IMR-90 (cell line): ENCODE data around the gene CRIM1. TPM values are rescaled to one million over a fixed set of nuclear protein-coding genes. Genes with fewer than 3 reads are reported as not detected.
A peak's percentile ranks its signal among the peaks of the same experiment; 100 is the strongest.

Source experiments
- ATAC-seq: fragments of 200-7000 bp; cut with Tn5 transposase; 2 replicates; pipeline ENCODE4 v1.9.1; 2020; ENCODE audit warnings: low read depth, mild to moderate bottlenecking, moderate library complexity
- BruUV-seq: library from RNA; stranded (reverse); fragments of 400-500 nt; replicated peaks from 2 replicates; lab custom pipeline; 2021; lab: Mats Ljungman, UMichigan
- CTCF ChIA-PET: fragments of 300-600 bp; formaldehyde crosslinking; extraction: SDS; loops from one replicate; lab custom pipeline; 2021; ENCODE audit warnings: antibody characterized with exemption; lab: Yijun Ruan, JAX
- POLR2A ChIA-PET: fragments of 300-600 bp; sonication (Branson Sonifier 250); formaldehyde crosslinking; loops from one replicate; lab custom pipeline; 2022; ENCODE audit warnings: antibody characterized with exemption; ENCODE audit not compliant: unreplicated experiment; lab: Charles Lee
- DNase-seq: peaks from one replicate; pipeline ENCODE4 v3.0.0; 2013
- H2AFZ ChIP-seq: replicated peaks from 2 replicates; pipeline ENCODE3; 2013; ENCODE audit warnings: low read length, mild to moderate bottlenecking; ENCODE audit not compliant: poor library complexity
- H2AK5ac ChIP-seq: 2 replicates; pipeline ENCODE4 v1.6.1; 2013; ENCODE audit warnings: low read depth, low read length, inconsistent platforms
- H2AK9ac ChIP-seq: replicated peaks from 2 replicates; pipeline ENCODE3; 2013; ENCODE audit warnings: mild to moderate bottlenecking, low read depth, low read length, moderate library complexity; ENCODE audit not compliant: poor library complexity
- H2BK120ac ChIP-seq: 2 replicates; pipeline ENCODE4 v1.6.1; 2013; ENCODE audit warnings: low read depth, low read length, inconsistent platforms
- H2BK15ac ChIP-seq: 3 replicates; pipeline ENCODE4 v1.6.1; 2013; ENCODE audit warnings: low read depth, low read length, inconsistent platforms
- H2BK20ac ChIP-seq: 2 replicates; pipeline ENCODE4 v1.6.1; 2013; ENCODE audit warnings: low read depth, mild to moderate bottlenecking, inconsistent platforms, low read length, moderate library complexity
- H2BK5ac ChIP-seq: 2 replicates; pipeline ENCODE4 v1.6.1; 2013; ENCODE audit warnings: mild to moderate bottlenecking, low read depth, low read length, inconsistent platforms; ENCODE audit not compliant: poor library complexity, severe bottlenecking
- H3K14ac ChIP-seq: replicated peaks from 2 replicates; pipeline ENCODE4 v1.6.1; 2013; ENCODE audit warnings: low read depth, low read length, inconsistent platforms
- H3K18ac ChIP-seq: 2 replicates; pipeline ENCODE4 v1.6.1; 2013; ENCODE audit warnings: low read depth, low read length, control low read depth
- H3K23ac ChIP-seq: 2 replicates; pipeline ENCODE4 v1.6.1; 2013; ENCODE audit warnings: low read depth, low read length, inconsistent platforms
- H3K27ac ChIP-seq: 2 replicates; pipeline ENCODE4 v1.5.1; 2013; ENCODE audit warnings: mild to moderate bottlenecking, control low read depth, low read length; ENCODE audit not compliant: insufficient read depth
- H3K27me3 ChIP-seq: 2 replicates; pipeline ENCODE4 v1.6.1; 2013; ENCODE audit warnings: low read length; ENCODE audit not compliant: control insufficient read depth, insufficient read depth
- H3K36me3 ChIP-seq: 2 replicates; pipeline ENCODE4 v1.6.1; 2013; ENCODE audit warnings: low read length, mixed read lengths; ENCODE audit not compliant: control insufficient read depth, insufficient read depth
- H3K4ac ChIP-seq: 2 replicates; pipeline ENCODE4 v1.6.1; 2013; ENCODE audit warnings: low read depth, low read length, inconsistent platforms
- H3K4me1 ChIP-seq: 2 replicates; pipeline ENCODE4 v1.6.1; 2013; ENCODE audit warnings: low read length, mixed read lengths; ENCODE audit not compliant: control insufficient read depth, insufficient read depth
- H3K4me2 ChIP-seq: 2 replicates; pipeline ENCODE4 v1.6.1; 2013; ENCODE audit warnings: low read depth, mild to moderate bottlenecking, control low read depth, low read length, moderate library complexity
- H3K4me3 ChIP-seq: 2 replicates; pipeline ENCODE4 v1.5.1; 2013; ENCODE audit warnings: low read depth, mild to moderate bottlenecking, control low read depth, low read length, moderate library complexity; ENCODE audit not compliant: insufficient read depth
- H3K56ac ChIP-seq: 2 replicates; pipeline ENCODE4 v1.6.1; 2013; ENCODE audit warnings: low read length, inconsistent platforms; ENCODE audit not compliant: insufficient read depth; ENCODE audit errors: extremely low read depth
- H3K79me1 ChIP-seq, 2 experiments: 2 replicates each; pipeline ENCODE4 v1.6.1; 2013; ENCODE audit warnings: low read length in 2 of 2, inconsistent platforms in 1 of 2, low read depth in 1 of 2
- H3K9ac ChIP-seq: 2 replicates; pipeline ENCODE4 v1.6.1; 2013; ENCODE audit warnings: low read depth, low read length, control low read depth
- H3K9me1 ChIP-seq: 2 replicates; pipeline ENCODE4 v1.6.1; 2013; ENCODE audit warnings: low read length, inconsistent platforms; ENCODE audit not compliant: insufficient read depth
- H3K9me3 ChIP-seq: 2 replicates; pipeline ENCODE4 v1.6.1; 2013; ENCODE audit warnings: low read length; ENCODE audit not compliant: control insufficient read depth, insufficient read depth
- H4K20me1 ChIP-seq: 2 replicates; pipeline ENCODE4 v1.6.1; 2013; ENCODE audit warnings: low read length, inconsistent platforms; ENCODE audit not compliant: insufficient read depth
- H4K5ac ChIP-seq: 2 replicates; pipeline ENCODE4 v1.6.1; 2013; ENCODE audit warnings: mild to moderate bottlenecking, low read depth, low read length, control low read depth
- H4K8ac ChIP-seq, 2 experiments: 2 replicates each; pipeline ENCODE4 v1.6.1; 2013; ENCODE audit warnings: low read depth in 2 of 2, low read length in 2 of 2, control low read depth in 1 of 2, inconsistent platforms in 1 of 2
- H4K91ac ChIP-seq: 2 replicates; pipeline ENCODE4 v1.6.1; 2013; ENCODE audit warnings: low read depth, low read length, inconsistent platforms; ENCODE audit not compliant: insufficient read depth
- CEBPB ChIP-seq: IDR thresholded peaks from 2 replicates; pipeline ENCODE4 v1.6.1; 2012; ENCODE audit warnings: low read depth, low read length, improper control_type of control experiment
- POLR2A ChIP-seq: IDR thresholded peaks from 2 replicates; pipeline ENCODE4 v1.6.1; 2012; ENCODE audit warnings: mild to moderate bottlenecking, low read depth, low read length
- WGBS, 2 experiments: methylation state at CpG; one replicate each; pipeline versions ENCODE4 v1.1.5 to v1.1.7; 2013; ENCODE audit warnings: missing lambda C conversion rate in 2 of 2; ENCODE audit not compliant: insufficient read length in 1 of 2; ENCODE audit errors: extremely low coverage in 2 of 2; 5-methylcytosine and 5-hydroxymethylcytosine counted together
- dilution Hi-C: fragments of 300-500 bp; cut with HindIII; formaldehyde crosslinking; loops from one replicate; pipeline ENCODE4 v1.14.3; 2018; ENCODE audit warnings: low sequenced_read_pairs; ENCODE audit not compliant: unreplicated experiment
- in situ Hi-C: fragments of 300-500 bp; cut with MboI; formaldehyde crosslinking; loops from 3 replicates; pipeline ENCODE4 v1.14.3; 2019; ENCODE audit warnings: low sequenced_read_pairs, inconsistent platforms, mixed read lengths
- intact Hi-C: fragments of 100-400 bp; cut with micrococcal nuclease; formaldehyde crosslinking; loops from 2 replicates; pipeline ENCODE4 v1.10.0; 2022
- polyA plus RNA-seq, 3 experiments: library from polyadenylated mRNA; depleted of rRNA; stranded (reverse); fragments of >200 nt; gene quantifications; 2 replicates each; pipeline ENCODE4 v1.2.3, GENCODE V29; 2012; ENCODE audit warnings: low replicate concordance in 1 of 3
- total RNA-seq: library from RNA; depleted of rRNA; stranded (reverse); fragments of >200 nt; gene quantifications from 2 replicates; pipeline ENCODE4 v1.2.3, GENCODE V29; 2012

Gene CRIM1
- total and polyA plus RNA-seq, 2 of the 4 experiments (the other 2 are of a cell fraction), result 285 to 490 TPM

DNA sequence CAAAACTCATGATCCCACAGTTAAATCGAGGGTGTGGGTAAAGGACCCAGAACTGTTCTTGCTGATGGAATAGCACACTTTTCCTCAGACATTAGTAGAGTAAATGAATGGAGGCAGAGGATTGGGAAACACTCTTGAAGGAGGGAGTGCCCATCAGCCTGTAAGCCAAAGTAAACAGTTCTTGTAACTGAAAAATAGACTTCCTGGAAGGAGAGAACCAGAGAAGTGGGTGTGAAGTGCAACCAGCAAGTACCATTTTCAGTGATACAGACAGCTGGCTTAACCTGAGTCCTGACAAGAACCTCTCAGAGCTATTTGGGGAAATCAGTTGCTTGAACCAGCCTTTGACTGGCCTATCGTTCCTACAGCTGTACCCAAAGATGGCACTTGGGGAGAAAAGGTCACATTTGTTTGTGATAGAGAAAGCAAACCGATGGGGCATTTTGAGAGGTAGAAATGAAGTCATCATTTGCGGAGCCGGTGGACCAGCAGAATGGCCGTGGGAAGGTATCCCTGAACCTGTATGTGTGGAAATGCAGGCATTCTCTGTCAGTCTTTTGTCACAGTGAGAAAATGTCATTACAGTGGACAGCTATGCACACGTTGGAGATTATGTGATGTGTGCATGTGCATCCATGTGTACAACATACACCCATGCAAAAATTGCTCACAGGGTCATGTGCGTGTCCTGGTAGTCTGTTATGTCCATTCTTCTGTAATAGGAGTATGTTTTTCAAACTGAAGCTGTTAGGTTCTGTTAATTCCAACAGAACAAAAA is 17.8 kb downstream of the CRIM1 start:
- Histone ChIP-seq H3K9me1 (peaks cover 45% of the 10 kb centered on the region), H3K4ac (peak overlapping the region; percentile 46), H4K5ac (no peak overlapping the region; the same call in 1 of the 2 replicates), H3K14ac (peak overlapping the region; percentile 11; the same call in 1 of the 2 replicates), H3K23ac (peak overlapping the region; percentile 49; the same call in 1 of the 2 replicates), H2AK5ac (peak overlapping the region; percentile 24; the same call in 1 of the 2 replicates), H3K4me2 (peak overlapping the region; percentile 63), H3K9me3 (no peaks in the 10 kb centered on the region), H4K20me1 (peaks cover 92% of the 10 kb centered on the region), H2BK20ac (peak overlapping the region; percentile 30; the same call in 1 of the 2 replicates), H3K4me3 (no peak overlapping the region), H2AK9ac (no peak overlapping the region), H2BK120ac (peak overlapping the region; percentile 29; the same call in 1 of the 2 replicates), H3K27ac (peak overlapping the region; percentile 1; the same call in 1 of the 2 replicates), H3K4me1 (peaks cover 41% of the 10 kb centered on the region), H2BK15ac (no peak overlapping the region), H3K36me3 (peaks cover 6% of the 10 kb centered on the region), H2BK5ac (peak overlapping the region; percentile 43), H3K18ac (peak overlapping the region; percentile 57; the same call in 1 of the 2 replicates), H3K27me3 (no peaks in the 10 kb centered on the region), H2AFZ (no peak overlapping the region), H4K8ac (peak overlapping the region in 1 of 2 experiments; percentile 4; a peak in 1 of 4 replicates), H4K91ac (peak overlapping the region; percentile 22; the same call in 1 of the 2 replicates), H3K79me1 (peaks cover 0 to 68% of the 10 kb centered on the region in 2 experiments; a peak in 3 of 4 replicates), H3K9ac (no peak overlapping the region), H3K56ac (0 out of 2 replicates have a peak overlapping the region, but pooled peaks have one; percentile 12)
- peak; percentile 82 for TF ChIP-seq CEBPB
- TF ChIP-seq POLR2A, result no peak
- DNase-seq, result peak; percentile 70
- BruUV-seq, result no TSS peak
- no peak; the same call in 1 of the 2 replicates for ATAC-seq
- in situ Hi-C loops, result no loop called here
- CTCF ChIA-PET, result no interaction called here
- dilution Hi-C loops, result no loop called here
- WGBS, 2 experiments, result 81% methylated on average over 5 of the region's 8 CpGs; no CpG with 5 or more reads in 1 of the 2 experiments
- POLR2A ChIA-PET, result no interaction called here
- intact Hi-C loops, result loop anchor here (5.0 kb wide), 1 partner anchor 114 kb away; no protein-coding TSS in a partner anchor
